NCI-H345 treated with DMSO at 0.1 percent for 48 hours (cell line): ENCODE data around the gene GADD45A.
"Not testable (repeated sequence)": the region's sequence is repeated elsewhere in the genome, so short reads cannot be mapped to it uniquely, and the experiment has no call there.

Experiments used
- DNase-seq: peaks from one replicate; lab custom pipeline; 2025; ENCODE audit not compliant: unreplicated experiment; lab: John Stamatoyannopoulos, UW

GADD45A gene

DNA sequence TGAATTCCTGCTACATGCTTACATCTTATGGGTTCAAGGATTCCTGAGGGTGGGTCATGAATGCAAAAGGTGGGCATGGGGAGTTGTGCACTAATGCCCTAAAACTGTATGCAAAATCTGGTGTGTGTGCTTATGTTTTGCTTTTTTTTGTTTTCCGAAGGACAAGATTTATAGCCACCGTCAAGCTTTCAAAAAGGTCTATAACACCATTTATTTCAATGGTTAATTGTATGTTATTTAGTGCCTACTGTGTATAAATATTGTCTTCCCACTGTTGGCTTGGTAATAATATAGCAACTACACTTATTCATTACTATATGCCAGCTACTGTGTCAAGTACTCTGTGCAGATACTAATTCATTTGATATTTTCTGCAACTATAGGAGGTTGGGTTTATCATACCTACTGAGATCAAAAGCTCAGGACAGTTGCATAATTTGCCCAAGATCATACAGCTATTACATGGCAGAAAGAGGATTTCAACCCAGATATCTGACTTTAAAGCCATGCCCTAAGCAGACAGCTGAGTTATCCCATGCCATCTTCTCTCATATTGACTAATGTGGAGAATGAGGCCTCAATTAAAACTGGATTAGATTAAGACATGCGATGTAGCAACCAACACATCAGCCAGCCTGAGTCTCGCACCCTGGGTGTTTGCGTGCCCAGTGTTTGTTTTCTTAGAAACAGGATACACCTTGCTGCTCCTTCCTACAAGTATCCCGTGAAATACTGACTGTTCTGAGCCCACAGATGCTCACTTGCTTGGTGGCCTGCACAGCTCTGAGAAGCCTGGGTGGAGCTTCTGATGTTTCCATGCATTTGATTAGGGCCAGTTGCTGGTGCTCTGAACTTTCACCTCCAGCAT, 34.6 kb downstream of the GADD45A start:
- DNase-seq, result no peak

DNA sequence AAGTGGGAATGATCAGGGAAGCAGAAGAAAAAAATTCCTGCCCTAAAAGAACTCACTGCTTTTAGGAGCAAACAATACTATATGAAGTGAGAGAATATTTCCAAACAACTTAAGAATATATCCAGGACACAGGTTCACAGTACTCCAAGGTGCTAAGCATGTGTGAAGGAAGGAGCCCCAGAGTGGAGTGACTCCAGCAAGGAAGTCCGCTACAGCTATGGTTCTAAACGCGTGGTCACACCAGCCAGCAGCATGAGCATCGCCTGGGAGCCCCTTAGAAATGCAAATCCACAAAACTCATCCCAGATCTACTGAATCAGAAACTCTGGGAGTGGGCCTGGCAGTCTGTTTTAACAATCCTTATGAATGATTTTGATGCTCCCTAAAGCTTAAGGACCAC, 36.1 kb downstream of the GADD45A start:
- no peak for DNase-seq

DNA sequence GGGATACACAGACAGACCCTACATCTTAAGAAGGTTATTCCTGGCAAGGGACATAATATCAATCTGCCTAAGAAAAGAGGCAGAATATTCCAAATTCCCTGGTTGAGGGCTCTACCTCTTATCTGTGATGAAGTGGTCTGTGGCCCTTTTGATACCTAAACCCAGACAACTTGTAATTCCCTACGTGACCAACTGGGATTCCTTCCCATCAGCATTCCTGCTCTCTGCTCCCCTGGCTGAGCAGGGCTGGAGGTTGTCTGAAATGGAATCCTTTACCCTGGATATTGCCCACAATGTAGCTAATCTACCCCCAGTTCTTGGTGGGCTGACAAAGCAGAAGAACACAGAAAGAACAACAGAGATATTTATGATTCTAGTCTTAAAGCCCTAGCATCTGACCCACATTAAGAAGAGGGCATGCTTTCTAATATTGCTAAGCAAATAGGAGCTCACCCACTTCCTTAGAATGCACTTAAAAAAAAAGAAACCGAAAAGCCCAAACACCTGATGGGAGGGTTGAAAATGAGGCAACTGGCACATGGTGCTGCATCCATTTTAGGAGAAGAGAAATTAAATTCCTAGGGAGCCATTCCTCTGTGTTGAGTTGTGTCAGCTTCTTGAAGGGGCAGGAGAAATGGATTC, 36.8 kb downstream of the GADD45A start:
- DNase-seq, result no peak

DNA sequence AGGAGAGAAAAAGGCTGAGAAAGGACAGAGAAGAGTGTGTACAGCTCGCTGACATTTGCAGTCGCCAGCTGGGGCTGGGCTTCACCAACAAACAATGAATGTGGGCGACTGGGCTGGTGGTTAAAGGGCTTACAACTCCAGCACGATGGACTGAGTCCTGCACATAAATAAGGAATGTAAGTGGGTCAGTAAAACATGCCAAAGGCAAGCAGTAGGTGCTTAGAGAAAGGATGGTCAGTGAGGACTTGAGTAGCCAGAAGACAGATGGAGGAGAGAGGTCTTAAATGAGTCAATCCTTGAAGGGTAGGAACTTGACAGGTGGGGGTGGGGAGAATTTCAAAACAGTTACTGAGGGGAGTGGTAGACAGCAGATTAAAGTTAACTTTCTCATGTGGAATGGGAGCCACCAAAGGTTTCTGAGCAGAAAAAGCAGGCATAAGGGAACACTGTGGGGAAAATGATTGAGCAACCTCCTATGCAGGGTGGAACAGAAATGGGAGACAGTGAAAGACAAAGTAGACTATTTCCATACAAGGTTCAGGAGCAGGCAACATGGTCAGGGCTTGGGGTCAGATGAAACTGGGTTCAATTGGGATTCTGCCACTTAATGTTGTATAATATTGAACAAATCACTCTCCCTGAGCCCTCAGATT, 37.4 kb downstream of the GADD45A start:
- no peak for DNase-seq

DNA sequence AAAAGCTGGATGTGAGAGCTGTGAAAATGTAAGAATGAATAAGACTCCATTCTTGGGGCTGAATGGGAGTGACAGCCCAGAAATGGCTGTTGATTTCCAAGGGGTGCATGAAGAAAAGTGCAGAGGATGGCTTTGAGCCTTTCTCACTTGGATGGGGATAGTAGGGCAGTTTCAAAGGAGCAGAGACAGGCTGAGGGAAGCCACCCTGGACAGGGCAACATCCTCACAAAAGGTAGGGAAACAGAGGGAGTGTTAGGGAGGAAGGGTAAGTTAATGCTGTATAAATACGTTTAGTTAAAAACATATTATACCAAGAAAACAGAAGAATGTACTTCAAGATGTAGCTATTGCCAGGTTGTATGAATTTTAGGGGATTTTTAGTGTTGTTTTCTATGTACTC, 38.1 kb downstream of the GADD45A start:
- DNase-seq, result no peak

DNA sequence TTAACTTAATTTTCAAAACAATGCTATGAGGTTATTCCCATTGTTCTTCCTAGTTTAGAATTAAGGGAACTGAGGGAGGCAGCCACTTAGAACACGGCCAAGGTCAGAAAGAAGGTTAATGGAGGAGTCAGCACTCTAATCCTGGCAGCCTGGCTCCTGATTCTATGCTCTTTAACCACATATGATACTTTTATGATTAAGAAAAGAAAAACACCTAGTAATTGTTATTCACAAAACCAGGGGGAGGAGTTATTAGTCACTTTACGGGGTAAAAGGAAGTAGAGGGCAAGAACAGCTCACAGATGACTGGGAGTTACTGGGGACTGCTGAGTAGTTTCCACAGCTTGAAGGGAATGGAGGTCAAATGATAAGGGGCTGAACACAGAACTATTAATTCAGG, 38.6 kb downstream of the GADD45A start:
- no peak for DNase-seq

DNA sequence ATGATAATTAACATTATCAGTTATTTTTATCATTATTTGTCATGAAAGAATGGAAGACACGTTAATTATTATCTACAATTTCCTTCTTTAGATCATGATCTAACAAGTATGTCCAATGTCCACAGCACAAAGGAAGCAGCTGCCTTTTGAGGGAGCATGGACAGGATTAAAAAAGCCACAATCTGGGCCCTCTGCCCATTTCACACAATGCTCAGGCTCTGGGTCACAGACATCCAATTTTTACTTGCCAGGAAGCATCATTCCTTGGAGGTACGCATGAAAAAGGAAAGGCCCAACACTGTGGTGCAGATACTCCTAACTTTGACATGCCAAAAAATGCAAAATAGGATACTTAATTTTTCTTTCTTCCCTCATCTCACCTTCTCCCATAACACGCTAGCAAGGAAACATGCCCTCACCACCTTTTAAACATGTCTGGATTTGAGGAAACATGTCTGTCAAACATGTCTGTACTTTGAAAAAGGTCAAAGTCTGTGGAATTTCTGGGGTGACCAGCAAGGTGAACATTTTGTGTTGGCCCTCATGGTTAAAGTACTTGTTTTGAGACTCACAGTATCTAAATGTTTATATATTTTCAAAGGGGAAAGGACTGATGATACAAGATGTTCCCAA, 40.0 kb downstream of the GADD45A start:
- DNase-seq, result no peak

DNA sequence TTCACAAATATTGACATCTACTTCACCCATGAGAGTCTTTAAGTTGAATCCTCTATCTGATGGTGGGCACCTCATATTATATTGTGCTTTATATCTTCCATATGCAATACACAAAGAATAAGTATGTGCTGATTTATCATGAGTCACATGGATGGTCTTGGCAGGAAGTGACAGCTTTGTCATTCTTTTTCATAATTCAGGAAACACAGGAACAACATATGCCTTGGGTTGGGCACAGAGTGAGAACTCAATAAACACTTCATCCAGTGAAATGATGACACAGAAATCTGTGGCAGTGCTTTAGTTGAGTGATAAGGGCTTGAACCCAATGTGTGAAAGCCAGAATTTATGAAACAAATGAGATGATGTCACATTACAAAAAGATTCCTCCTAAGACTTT, 41.2 kb downstream of the GADD45A start:
- no peak for DNase-seq

DNA sequence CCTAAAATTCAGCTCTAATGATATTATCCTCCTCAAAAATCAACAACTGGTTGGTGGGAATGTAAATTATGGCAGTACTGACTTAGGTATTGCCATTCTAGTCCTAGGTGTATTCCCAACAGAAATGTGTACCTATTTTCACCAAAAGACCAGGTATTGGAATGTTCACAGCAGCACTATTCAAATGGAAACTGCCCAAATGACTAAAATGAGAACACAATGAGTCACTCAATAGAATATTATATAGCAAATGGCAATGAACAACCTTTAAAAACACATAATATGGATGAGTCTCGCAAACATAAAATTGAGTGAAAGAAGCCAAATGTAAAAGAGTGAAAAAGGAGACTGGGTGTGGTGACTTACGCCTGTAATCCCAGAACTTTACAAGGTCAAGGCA, 44.9 kb downstream of the GADD45A start:
- no peak for DNase-seq

DNA sequence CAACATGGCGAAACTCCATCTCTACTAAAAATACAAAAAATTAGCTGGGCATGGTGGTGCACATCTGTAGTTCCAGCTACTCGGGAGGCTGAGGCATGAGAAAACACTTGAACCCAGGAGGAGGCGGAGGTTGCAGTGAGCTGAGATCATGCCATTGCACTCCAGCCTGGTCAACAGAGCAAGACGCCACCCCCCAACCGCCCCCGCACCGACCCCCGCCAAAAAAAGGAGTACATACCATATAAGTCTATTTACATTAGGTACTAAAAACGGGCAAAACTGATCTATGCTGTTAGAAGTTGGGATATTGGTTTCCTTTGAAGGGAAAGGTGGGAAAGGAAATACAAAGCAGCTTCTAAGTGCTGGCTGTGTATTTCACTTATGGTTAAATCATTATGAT, 45.3 kb downstream of the GADD45A start:
- not testable (repeated sequence) for DNase-seq

DNA sequence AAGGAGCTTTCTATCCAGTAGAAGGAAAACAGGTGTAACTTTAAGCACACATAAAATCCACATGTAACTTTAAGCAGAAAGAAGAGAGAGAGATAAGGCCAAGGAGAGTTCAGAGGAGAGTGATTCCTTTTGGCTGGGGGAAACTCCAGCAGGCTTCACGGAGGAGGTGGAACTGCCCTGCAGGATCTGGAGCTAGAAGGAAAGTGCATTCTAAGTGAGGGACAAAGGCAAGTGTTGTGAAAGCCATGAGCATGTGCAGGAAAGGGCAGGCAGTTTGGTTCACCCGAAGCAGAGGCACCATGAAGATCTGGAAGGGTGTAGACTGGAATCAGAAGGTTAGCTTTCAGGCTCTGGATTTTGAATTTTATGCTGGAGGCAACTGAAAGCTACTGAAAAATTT, 46.3 kb downstream of the GADD45A start:
- no peak for DNase-seq

DNA sequence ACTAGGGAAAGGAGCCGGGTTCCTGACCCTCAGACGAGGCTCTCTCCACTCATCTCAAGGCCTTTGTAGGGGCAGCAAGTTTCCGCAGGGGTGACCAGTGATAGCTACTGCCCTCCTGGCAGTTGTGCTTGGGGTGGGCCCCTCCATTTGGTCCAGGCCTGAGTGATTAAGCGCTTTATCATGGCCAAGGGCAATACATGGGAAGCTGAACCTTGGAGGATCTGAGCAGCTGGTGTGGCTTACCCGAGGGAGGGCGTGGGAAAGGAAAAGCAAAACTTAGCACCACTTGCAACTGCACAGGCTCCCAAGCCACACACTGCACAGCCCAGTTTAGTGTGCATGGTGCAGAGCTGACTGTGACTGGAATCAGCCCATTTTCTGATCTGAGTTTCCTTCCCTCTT, 47.8 kb downstream of the GADD45A start:
- no peak for DNase-seq

DNA sequence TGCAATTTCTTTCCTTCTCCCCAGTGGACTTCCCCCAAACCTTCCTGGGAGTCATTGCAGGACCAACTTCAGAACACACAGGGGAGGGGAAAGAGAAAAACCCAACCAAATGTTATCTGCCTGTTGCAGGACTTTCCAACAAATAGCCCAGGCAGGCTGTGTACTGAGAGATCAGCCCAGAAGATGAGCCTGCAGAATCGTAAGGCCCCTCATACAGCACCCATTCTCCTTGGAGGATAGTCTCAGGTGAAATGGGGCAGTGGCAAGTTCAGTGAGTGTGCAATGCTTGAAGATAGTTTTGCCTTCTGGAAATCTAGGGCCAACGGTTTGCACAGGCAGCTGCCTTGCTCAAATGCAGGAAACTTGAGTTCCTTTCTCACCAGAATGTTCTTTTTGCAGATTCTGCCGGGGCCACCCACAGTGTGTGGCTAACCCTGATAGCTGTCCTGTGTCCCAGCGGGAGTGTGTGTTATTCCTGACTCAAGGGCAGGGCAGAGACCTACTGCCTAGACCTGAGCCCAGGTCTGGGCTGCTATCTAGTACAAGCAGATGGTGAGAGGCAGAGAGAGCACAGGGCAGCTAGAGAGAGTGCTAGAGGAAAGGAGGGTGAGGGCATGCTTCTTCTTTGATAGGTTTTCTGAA, 48.8 kb downstream of the GADD45A start:
- DNase-seq, result no peak

DNA sequence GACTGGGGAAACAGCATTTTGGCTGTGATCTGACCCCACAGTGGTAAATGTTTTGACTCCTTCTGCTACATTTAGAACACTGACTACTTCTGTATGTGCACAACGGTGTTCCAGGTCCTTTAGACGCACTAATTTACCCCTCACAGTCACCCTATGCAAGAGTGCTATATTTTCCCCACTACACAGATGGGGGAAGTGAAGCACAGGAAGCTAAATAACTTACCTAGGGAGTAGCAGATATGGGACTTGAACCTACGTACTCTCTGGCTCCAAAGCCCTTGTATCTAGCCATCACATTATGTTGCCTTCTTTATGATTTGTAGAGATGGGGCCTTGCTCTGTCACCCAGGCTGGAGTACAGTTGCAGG, 49.3 kb downstream of the GADD45A start:
- no peak for DNase-seq

DNA sequence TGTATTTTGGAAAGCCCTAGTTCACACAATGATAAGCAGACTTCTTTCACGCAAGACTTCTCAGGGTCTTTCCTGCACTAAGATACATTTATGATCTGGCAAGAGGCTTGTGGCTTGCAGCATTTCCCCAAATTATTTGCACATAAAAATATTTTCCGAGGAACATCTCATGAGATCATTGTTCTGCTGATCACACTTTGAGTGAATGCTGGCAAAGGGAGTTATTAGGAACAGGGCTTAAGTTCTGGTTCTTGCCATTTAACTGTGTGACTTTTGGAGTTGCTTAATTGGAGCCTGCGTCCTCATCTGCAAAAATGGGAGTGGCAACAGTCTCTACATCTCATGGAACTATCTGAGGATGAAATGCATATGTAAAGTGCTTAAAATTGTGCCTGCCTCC, 50.2 kb downstream of the GADD45A start:
- no peak for DNase-seq

DNA sequence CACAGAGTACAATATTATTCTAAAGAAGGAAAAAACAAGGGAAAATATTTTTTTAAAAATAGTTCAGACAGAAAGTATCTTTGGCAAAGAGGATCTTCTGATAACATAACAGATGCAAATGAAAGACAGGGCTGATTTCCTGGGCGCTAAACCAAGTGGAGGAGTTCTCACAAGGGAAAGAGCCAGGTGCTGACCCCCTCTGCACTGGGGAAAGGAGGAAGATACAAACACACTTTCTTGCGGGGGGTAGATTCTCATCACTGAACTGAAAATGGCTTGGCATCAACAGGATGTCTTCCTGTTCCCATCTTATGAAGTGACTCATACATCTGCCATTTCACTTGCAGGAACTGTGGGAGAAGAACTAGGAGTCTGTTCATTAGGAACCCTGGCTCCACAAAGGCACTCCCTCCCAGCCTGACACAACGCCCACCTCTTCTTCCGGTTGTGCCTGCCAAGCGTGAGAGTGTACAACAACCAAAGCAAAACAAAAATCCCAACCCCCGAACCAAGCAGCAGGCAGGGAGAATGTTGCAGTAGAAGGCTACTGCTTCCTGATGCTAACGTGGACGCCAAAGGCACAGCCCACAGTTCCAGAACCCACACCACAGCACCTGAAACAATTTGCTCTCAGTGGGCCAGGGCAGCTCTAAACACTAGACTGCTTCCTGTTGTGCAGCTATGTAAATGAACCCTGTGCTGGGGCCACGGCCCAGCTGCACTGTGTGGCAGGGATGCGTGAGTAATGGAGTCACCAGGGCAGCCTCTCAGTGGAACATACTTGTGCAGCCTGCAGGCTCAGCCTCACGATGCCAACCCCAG, 51.0 kb downstream of the GADD45A start:
- DNase-seq, result no peak

DNA sequence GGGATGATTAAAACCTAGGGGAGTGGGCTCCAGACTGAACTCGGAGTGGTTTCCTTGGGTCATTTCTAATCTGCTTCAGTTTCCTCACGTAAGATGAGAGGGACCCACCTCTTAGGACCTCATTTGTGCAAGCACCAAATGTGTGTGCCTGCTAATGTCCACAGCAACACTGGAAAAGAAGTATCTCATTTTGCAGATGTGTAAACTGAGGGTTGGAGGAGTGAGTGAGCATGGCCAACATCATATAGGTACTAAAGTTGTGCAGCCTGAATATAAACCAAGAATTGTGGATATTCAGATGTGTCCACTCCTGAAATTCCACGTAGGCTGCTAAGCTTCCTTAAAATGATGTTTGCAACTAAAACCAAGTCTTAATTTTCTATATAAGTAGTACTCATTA, 51.7 kb downstream of the GADD45A start:
- DNase-seq, result no peak

DNA sequence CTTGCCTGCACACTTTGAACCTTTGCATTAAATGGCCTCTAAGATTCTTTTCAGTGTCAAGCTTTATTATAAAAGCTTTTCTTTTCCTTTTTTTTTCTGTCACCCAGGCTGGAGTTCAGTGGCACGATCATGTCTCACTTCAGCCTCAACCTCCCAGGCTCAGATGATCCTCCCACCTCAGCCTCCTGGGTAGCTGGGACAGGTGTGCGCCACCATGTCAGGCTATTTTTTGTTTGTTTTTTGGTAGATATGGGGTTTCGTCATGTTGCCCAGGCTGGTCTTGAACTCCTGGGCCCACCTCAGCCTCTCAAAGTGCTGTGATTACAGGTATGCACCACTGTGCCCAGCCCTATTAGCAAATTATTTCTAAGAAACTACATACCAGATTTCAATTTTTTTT, 52.9 kb downstream of the GADD45A start:
- DNase-seq, result no peak
